Hepatocyte (in vitro differentiated cells): ENCODE measurements around the gene SLC16A3.

Experiments
- CTCF ChIP-seq: fragments of 200-600 bp; sonication (generic); IDR thresholded peaks from 2 replicates; pipeline ENCODE4 v1.5.1; 2016; ENCODE audit warnings: antibody characterized with exemption, mild to moderate bottlenecking; ENCODE audit not compliant: poor library complexity
- EZH2 ChIP-seq: fragments of 200-600 bp; sonication (generic); IDR thresholded peaks from 2 replicates; pipeline ENCODE4 v1.6.1; 2016; ENCODE audit warnings: antibody characterized with exemption, mild to moderate bottlenecking, borderline replicate concordance
- EZH2phosphoT487 ChIP-seq: fragments of 200-600 bp; sonication (generic); IDR thresholded peaks from one replicate; pipeline ENCODE4 v1.6.1; 2018; ENCODE audit warnings: antibody characterized with exemption, mild to moderate bottlenecking, low read depth, moderate library complexity; ENCODE audit not compliant: unreplicated experiment, severe bottlenecking

- TF ChIP-seq CTCF, result no peak
- no peak for TF ChIP-seq EZH2
- TF ChIP-seq EZH2phosphoT487, result no peak
Measured at GRCh38 chr17:82262344-82262743, 33.5 kb downstream of the SLC16A3 start.
